KBM-7 (cell line): Measurements from ENCODE around the gene WNT8A.
A peak's percentile ranks its signal among the peaks of the same experiment; 100 is the strongest.
"Not testable (repeated sequence)": the region's sequence is repeated elsewhere in the genome, so short reads cannot be mapped to it uniquely, and the experiment has no call there.

Experiments used
- DNase-seq: peaks from one replicate; pipeline ENCODE4 v3.0.0-alpha.2; 2015
- in situ Hi-C: fragments of 300-500 bp; cut with MboI; formaldehyde crosslinking; loops from 2 replicates; pipeline ENCODE4 v1.14.3; 2020; ENCODE audit warnings: low sequenced_read_pairs, low pct_unique_long_range_greater_than_20kb, mixed read lengths

WNT8A gene, protein sequence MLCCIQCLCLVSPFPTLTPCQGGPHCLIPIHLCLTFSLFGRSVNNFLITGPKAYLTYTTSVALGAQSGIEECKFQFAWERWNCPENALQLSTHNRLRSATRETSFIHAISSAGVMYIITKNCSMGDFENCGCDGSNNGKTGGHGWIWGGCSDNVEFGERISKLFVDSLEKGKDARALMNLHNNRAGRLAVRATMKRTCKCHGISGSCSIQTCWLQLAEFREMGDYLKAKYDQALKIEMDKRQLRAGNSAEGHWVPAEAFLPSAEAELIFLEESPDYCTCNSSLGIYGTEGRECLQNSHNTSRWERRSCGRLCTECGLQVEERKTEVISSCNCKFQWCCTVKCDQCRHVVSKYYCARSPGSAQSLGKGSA

DNA sequence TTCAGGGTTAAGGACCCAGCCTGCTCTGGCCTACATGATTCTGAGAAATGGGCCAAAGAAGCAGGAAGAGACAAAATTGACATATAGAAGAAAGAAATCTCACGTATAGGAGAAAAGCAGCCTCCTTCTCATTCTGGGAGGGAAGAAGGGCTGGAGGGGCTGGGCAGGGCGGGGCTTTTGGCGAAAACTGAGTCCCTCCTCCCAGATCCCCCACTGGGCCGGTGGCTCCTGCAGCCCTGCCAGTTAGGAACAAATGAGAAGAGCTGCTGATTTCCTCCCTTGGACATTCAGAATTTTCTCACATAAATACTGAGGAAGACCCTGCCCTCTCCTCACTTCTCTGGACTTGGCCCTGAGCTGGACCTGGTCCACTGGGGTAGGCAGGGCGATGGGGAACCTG, at the start of gene WNT8A:
Gene WNT8A, plus strand, starts transcription at position 332 of the 400 bp plus-strand sequence. CDS start 95 bp downstream, outside the sequence.
- in situ Hi-C loops = no loop called here

DNA sequence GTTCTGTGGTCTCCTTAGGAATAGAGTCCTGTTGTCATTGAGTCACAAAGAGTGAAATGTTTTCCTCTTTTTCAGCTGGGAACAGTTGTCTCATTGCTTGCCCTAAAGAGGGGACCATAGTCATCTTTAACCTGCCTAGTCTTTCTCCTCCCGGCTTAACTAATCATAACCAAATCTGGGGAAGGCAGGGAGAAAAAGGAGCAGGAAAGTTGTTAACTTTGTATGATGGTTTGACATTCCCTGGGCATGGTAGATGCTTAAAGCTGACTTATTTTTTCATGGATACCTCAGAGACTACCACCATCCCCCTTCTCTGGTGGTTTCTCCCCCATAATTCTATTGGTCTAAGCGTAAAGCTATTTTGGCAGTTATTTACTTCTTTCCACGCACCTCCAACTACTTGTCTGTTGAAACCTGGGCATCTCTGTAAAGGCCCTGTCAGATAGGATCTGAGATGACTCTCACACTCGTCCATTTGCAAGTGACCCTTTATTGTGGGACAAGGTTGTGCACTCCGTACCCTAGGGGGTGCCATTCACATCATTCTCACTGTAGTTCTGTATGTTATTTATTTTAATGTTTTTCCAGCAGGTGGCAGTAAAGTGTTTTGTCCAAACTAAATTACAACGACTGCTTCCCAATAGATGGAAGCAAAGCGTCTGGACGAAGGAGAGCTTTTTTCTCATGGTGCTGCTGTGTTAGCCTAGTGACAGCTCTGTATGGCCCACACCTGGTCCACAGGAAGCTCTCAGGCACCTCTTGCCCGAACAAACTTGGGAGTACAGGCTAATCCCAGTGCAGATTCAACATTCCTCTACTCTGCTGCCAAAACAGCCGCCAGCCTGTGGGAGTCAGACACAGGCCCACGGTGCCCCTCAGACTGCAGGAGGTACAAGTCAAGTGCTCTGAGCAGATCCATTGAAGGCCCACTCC, 48.0 kb upstream of the WNT8A start:
- in situ Hi-C loops = no loop called here

More for the DNA sequence above, at the start of gene WNT8A:
- no peak for DNase-seq

DNA sequence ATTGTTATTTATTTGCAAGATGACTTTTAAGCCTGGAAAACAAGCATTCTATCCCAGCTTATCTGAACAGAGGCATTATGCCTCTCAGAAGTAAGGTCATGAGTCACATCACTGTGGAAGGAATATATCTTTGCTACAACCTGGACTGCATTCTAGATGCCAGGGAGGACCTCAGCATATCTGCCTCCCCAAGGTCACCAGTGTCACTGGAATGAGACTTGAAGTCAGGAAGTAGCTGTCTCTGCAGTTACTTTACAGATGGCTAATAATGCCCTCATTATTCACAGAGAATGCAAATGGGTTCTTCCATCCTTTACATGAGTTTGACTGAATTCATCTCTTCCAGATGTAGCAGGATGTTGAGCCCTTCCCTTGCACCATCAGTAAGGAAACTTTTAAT, 46.6 kb upstream of the WNT8A start:
- in situ Hi-C loops = no loop called here

More for the DNA sequence above, 48.0 kb upstream of the WNT8A start:
- DNase-seq = peak; percentile 90

DNA sequence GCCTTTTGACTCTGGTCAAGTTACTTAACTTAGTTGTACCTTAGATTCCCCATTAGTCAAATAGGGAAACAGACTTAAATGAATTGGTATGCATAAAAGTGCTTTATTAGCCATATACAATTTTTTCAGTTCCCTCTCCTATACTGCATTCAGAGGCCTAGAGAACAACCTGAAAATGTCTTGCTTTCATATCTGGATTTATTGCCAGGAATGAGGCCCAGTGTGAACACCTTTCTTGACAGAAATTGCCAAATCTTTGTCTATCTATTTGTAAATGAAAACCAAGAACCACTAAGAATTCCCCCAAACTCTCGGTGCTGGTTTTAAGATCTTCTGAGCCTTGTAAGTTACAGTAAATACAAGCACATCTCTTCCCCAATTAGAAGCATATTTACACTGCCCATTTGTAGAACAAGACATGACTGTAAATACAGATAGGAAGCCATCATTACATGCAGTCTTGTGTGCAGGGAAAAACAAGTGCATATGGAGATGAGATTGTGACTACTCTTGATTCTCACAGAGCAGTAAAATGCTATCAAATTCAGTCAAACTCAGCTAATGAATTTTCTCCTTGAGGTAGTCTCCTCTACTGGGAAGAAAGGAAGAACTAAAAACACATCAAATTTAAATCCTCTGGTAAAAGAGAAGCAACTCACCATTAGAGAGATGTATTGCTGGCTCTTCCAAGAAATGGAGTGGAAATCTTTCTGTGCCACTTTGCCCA, 45.8 kb upstream of the WNT8A start:
- in situ Hi-C loops = no loop called here
- DNase-seq = no peak

More for the DNA sequence above, 46.6 kb upstream of the WNT8A start:
- no peak for DNase-seq

DNA sequence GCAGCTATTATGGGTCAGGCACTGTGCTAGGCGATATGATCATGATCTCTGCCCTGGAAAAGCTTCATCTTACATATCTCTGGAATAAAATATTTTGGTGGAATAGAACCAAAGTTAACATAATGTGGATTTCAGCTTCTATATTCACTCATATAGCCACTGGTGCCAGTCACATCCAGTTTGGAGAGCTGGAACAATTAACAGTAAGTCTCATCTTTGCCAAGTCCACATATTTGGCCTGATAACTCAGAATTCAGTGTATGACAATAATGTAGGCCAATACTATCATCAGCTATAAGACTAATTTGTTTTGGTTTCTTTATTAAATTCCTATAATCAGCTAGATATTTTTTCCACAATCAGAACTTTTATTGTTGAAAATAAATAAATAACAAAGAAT, 45.0 kb upstream of the WNT8A start:
- no peak for DNase-seq
- in situ Hi-C loops = no loop called here

DNA sequence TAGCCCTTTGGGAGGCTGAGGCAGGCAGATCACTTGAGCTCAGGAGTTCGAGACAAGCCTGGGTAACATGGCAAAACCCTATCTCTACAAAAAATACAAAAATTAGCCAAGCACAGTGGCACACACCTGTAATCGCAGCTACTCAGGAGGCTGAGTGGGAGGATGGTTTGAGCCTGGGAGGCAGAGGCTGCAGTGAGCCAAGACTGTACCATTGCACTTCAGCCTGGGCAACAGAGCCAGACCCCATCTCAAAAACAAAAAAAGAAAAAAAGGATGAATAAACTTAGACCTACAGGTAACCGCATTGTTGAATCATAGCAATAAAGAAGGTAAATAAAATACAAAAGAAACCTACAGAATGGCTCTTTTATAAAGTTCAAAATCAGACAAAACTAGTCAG, 38.5 kb upstream of the WNT8A start:
- DNase-seq, in situ Hi-C loops: not testable (repeated sequence)

DNA sequence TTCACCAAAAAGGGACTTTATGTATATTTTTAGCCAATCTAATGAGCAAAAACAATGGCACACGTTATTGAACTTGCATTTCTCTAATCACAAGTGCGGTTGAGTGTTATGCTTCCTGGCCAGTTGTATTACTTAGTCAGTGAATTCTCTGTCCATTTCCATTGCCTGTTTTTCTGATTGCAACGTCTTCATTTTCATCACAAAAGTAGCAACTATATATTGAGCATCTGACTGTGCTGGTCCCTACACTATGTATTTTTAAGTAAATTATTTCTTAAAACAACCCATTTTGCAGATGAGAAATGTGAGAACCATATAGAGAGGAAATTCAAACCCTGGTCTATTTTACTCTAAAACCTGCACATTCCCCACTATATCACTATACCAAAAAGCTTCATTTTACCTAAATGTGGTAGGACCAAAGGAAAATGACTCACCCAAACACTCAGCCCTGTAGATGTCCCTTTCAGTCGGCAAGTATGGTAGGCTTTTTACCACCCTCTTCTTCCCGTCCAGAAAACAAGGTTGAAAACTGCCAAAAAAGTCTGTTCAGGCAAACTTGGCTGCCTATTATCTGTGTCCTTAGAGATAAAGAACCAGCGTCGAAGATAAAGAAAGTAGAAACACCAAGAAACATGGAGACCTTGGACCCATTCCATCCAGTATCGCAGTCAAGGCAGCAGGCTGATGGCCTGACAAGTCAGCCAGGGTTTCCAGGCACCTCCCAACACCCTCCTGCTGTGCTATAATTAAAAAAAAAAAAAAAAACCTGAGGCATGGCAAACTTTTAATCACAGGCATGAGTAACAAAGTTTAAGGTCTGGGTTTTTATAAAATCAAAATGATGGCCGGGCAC, 32.2 kb upstream of the WNT8A start:
- no peak for DNase-seq
- in situ Hi-C loops = loop anchor here (25.0 kb wide), 1 partner anchor 414 kb away; no protein-coding TSS in a partner anchor

DNA sequence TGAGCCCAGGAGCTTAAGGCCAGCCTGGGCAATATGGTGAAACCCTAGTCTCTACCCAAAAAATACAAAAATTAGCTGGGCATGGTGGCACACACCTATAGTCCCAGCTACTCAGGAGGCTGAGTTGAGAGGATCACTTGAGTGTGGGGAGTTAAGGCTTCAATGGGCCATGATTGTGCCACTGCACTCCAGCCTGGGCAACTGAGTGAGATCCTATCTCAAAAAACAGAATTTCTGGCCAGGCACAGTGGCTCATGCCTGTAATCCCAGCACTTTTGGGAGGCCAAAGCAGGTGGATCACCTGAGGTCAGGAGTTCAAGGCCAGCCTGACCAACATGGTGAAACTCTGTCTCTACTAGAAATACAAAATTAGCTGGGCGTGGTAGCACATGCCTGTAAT, 31.1 kb upstream of the WNT8A start:
- in situ Hi-C loops = loop anchor here (25.0 kb wide), 1 partner anchor 415 kb away; no protein-coding TSS in a partner anchor
- not testable (repeated sequence) for DNase-seq

DNA sequence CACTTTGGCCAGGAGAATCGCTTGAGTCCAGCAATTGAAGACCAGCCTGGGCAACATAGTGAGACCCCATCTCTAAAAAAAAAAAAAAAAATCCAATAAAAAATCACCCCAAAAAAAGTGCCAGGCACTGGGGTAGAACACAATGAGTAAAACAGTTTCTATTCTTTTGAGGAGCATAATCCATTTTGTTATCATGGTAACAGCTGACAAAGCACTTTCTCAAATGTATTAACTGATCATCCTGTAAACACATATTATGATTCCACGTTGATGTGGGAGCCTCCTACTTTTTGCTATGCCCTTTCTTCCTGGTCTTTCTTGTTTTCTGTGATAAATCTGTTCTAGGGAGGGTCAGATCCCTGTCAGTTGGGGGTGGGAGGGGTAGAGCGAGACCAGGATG, 30.3 kb upstream of the WNT8A start:
- DNase-seq = no peak
- in situ Hi-C loops = loop anchor here (25.0 kb wide), 1 partner anchor 416 kb away; no protein-coding TSS in a partner anchor

DNA sequence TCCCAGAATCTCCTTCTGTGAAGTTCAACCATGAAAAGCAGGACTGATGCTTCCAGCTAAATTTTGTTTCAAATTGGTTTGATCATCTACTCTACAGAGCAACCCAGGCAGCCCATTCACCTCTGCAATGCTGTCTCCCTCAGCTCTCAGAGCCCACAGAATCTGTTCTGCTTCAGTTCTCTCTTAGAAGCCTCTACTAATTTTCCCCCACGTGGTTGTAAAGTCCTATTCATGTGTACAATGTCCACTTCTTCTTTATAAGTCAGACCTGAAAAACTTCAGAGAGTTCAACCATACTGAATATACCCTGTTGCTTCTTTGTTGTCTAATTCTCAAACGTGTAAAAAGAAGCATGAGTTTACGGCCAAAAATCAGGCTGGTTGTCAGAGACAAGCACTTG, 29.6 kb upstream of the WNT8A start:
- in situ Hi-C loops = loop anchor here (25.0 kb wide), 1 partner anchor 417 kb away; no protein-coding TSS in a partner anchor
- DNase-seq = no peak

DNA sequence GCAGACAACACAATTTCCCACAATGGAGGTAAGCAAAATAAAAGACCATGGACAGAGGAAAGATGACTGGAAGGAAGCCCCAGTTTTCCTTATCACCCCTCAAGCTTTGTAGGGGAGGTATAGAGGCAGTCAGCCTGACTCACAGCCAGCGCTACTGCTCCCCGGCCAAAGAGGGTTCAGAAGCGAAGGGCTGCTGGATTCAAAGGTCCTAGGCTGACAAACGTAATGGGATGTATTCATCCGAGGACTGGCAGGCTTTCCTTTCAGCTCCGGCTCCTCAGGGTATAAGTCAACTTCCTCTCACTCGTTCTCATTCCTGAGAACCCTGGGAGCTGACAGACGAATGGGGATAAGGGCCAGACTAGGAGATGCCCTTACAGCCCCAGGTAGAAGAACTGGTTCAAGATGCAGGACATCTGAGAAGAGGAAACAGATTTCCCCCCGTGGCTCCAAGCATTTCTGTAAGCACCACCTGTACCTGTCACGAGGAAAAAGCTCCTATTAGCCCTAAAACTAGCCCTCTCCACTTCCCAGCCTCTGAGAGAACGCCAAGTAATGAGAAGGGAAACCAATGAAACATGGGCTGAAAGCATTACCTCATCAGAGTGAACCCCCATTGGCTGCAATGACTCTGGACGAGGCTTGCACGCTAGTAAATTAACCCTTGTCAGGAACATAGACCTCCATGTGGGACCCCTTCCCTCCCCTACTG, 28.8 kb upstream of the WNT8A start:
- DNase-seq = no peak
- in situ Hi-C loops = loop anchor here (25.0 kb wide), 1 partner anchor 418 kb away; no protein-coding TSS in a partner anchor

DNA sequence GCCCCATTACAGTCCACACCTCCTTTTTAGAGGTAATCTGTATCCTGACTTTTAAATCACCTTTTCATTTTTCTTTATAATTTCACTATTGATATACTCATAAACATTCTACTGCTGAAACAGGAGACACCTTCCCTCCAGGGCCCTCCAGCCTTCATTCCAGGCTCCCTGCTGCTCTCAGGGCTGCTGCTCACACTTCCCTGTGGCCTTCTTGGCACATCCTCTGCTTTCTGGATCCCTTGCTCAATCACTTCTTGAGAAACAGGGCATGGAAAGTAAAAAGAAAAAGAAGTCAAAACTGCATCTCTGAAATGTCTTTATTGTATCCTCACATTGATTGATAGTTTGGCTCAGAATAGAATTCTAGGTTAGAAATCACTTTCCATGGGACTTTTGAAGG, 19.3 kb upstream of the WNT8A start:
- in situ Hi-C loops = loop anchor here (25.0 kb wide), 1 partner anchor 427 kb away; no protein-coding TSS in a partner anchor
- no peak for DNase-seq

DNA sequence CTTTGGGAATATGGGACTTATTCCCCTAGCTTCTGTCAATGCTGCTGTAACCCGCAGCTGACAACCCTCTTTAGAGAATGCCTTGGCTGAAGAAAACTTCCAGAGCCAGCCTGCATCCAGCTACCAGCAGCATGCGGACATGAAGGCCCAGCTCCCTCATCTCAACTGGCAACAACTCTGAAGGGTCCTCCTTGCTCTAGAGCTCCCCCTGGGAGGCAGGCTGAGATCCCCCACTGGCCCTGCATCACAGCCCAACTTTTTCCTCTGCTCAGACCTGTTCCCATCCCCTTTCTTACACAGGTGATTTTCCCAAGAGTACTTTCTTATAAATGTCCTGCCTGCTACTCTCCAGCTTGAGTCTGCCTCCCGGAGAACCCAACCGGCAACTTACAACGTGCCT, 18.7 kb upstream of the WNT8A start:
- in situ Hi-C loops = loop anchor here (25.0 kb wide), 1 partner anchor 428 kb away; no protein-coding TSS in a partner anchor

DNA sequence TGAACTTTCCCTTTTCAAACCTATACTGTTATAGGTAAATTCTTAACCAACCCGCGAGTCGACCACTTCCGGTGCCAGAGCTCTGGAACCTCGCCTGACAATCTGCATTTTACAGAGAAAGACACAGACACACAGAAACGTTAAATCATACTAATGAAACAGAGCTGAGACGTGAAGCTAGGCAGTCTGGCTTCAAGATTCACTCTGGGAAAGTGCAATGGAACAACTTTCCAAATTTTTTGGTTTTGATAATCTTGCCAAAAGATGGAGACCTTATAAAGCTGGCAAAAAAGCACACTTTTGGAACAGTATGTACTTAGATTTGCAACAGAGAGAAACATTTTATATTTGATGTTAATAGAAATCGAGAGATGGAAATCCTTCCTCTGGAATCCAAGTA, 15.9 kb upstream of the WNT8A start:
- in situ Hi-C loops = loop anchor here (25.0 kb wide), 1 partner anchor 431 kb away; no protein-coding TSS in a partner anchor
- DNase-seq = no peak

More for the DNA sequence above, 18.7 kb upstream of the WNT8A start:
- no peak for DNase-seq

DNA sequence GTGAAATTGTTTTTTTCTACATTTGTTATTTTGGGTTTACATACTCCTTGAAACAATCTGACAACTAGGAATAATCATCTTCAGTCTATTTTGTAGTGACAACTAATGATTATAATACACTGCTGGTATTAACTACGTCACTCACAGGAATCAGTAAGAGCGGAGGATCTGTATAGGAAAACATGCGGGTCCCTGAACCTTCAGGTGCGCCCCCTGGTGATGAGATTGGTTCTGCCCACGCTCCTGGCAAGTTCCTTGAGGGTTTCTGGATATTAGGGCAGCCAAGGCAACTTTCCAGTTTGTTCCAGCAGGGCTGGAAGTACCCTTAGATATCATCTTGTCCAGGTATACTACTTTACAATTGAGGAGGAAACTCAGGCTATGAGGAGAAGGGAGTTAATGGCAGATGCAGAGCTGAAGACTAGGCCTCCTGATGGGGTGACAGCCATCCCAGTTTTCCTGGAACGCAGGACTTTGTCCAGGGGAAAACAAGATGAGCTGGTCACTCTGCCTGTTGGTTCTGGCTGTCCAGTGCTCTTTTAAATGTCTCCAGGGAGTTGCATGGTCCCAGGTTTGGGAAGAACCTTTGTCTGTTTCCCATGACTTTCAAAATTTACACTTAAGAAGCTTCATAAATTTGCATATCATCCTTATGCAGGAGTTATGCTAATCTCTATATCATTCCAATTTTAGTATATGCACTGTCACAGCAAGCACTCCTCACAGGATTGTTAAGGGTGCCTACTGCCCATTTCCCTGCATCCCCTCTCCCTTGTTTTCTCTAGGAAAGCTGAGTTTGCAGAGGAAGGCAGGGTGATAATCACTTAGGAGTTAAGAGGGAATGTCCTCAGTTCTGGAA, 14.9 kb upstream of the WNT8A start:
- peak; percentile 85 for DNase-seq
- in situ Hi-C loops = loop anchor here (25.0 kb wide), 1 partner anchor 432 kb away; no protein-coding TSS in a partner anchor

DNA sequence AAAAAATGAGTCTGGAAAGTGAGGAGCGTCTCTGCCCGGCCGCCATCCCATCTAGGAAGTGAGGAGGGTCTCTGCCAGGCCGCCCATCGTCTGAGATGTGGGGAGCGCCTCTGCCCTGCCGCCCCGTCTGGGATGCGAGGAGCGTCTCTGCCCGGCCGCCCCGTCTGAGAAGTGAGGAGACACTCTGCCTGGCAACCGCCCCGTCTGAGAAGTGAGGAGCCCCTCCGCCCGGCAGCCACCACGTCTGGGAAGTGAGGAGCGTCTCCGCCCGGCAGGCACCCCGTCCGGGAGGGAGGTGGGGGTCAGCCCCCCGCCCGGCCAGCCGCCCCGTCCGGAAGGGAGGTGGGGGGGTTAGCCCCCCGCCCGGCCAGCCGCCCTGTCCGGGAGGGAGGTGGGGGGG, 13.8 kb upstream of the WNT8A start:
- in situ Hi-C loops = loop anchor here (25.0 kb wide), 1 partner anchor 433 kb away; no protein-coding TSS in a partner anchor
- DNase-seq = not testable (repeated sequence)
